HL-60/S4 (cell line): ENCODE data around the gene ESPN.

ENCODE experiments used
- in situ Hi-C: fragments of 300-500 bp; cut with MboI; formaldehyde crosslinking; loops from 2 replicates; pipeline ENCODE4 v1.14.3; 2022; ENCODE audit warnings: low sequenced_read_pairs

Gene ESPN

GRCh38 chr1:6463120-6463412 lies 38.5 kb downstream of the ESPN start:
- in situ Hi-C loops = no loop called here

- in situ Hi-C loops = no loop called here
Observed at GRCh38 chr1:6464514-6464836, 39.9 kb downstream of the ESPN start.

GRCh38 chr1:6464915-6465314 lies 40.3 kb downstream of the ESPN start:
- in situ Hi-C loops = no loop called here

DNA sequence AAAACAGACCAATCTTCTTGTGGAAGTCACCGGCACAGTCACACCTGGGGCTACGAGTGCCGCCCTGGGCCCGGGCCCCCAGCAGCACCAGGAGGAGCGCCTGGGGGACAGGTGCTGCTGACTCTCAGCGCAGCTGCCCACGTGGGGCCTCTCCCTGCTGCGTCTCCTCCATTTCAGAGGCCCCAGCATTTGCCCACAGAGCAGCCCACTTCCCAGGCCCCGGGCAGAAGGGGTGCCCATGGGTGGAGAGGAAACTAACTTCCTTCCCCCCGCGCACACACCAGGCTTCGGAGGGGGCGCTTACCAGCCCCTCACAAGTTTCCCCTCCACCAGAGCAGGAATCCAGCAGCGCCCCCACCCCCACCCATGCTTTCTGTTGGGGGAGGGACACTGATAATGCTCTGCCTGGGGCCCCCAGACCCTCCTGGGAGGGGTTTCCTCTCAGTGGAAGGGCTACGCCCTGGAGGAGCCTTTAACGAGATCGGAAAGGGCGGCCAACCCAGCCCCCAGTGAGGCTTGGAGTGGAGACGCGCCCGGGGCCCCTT lies 41.0 kb downstream of the ESPN start:
- in situ Hi-C loops = no loop called here

- in situ Hi-C loops = no loop called here
Observed at GRCh38 chr1:6466023-6466422, 41.4 kb downstream of the ESPN start, which contains the start of gene TNFRSF25. Gene TNFRSF25, minus strand, starts transcription at chr1:6466173. Its CDS starts 66 bp downstream, at chr1:6466107.

DNA sequence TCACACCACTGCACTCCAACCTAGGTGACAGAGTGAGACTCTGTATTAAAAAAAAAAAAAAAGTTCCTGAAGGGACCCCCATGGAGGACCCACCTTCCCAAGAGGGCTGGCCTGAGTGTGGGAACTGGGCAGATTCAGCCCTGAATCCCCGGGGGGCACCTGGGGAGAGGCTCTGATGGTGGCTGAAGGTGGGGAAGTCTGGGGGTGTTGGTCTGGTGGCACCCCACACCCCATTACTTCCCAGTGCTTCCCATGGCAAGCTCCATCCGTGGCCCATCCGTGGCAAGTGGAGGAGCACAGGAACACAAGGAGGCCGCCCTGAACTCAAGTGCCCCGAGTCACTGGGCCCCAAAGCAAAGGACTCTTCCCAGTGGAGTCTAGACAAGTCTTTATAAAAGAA lies 42.2 kb downstream of the ESPN start:
- in situ Hi-C loops = no loop called here

- in situ Hi-C loops = no loop called here
Observed at GRCh38 chr1:6467224-6467623, 42.6 kb downstream of the ESPN start.

GRCh38 chr1:6467744-6468688 lies 43.4 kb downstream of the ESPN start:
- in situ Hi-C loops = no loop called here

GRCh38 chr1:6468729-6469461 lies 44.3 kb downstream of the ESPN start:
- in situ Hi-C loops = no loop called here

DNA sequence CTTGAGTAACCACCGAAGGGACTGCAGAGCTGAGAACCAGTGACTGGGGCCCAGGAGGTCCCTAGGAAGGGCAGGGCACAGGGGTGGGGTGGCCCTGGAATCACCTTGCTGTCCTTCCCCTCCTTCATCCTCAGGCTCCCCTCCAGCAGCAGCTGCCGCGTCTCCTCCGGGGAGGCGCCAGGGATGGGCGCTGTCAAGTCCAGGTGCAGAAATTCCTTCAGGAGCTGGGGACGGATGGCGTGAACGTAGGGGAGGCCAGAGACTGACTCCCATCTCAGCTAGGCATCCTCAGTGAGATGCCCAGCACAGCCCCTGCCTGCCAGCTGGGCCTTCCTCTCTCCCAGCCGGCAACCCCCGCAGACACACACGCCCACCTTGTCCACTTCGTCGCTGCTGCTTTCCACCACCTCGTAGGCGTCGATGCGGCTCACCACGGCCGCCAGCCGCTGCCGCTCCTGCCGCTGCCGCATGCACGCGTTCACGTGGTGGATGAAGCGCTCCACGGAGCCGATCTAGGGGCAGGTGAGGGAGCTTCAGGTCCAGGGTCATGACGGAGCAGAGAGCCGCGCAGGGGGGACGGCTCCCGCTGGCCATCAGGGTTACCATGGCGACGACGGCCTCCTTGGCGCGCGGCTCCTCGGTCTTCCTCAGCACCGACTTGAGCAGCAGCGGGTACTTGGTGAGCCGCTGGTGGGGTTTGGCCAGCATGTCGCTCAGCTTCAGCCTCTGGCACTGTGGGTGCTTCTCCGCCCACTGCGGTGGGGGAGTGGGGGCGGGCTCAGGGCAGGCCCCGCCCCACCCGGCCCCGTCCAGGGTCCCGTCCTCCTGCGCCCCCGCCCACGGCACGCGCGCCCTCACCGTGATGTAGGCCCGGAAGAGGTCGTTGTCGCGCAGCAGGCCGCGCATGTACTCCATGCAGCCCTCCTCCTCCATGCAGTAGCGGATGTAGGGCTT lies 45.8 kb downstream of the ESPN start:
- in situ Hi-C loops = no loop called here

GRCh38 chr1:6471086-6471969 lies 46.8 kb downstream of the ESPN start:
- in situ Hi-C loops = no loop called here

GRCh38 chr1:6471970-6472368 lies 47.4 kb downstream of the ESPN start:
- in situ Hi-C loops = no loop called here

- in situ Hi-C loops = no loop called here
Observed at GRCh38 chr1:6472391-6472790, 47.8 kb downstream of the ESPN start.

DNA sequence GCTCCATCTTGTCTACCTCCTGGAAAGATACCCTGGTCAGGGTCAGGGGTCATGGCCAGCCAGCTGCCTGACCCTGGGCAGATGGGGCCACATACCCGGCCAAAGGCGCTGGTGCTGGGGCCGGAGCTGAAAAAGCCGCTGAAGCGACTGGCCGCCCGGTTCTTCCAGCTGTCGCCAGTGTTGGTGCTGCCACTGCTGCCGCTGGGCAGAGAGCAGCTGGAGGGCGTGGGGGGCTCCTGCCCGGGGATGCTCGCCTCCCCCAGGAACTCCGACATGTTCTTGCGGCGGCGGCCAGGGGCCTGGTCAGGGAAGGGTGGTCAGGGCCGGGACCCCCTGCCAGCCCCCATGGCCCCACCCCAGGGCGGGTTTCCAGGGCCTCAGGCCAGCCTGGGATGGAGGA lies 48.6 kb downstream of the ESPN start:
- in situ Hi-C loops = no loop called here

DNA sequence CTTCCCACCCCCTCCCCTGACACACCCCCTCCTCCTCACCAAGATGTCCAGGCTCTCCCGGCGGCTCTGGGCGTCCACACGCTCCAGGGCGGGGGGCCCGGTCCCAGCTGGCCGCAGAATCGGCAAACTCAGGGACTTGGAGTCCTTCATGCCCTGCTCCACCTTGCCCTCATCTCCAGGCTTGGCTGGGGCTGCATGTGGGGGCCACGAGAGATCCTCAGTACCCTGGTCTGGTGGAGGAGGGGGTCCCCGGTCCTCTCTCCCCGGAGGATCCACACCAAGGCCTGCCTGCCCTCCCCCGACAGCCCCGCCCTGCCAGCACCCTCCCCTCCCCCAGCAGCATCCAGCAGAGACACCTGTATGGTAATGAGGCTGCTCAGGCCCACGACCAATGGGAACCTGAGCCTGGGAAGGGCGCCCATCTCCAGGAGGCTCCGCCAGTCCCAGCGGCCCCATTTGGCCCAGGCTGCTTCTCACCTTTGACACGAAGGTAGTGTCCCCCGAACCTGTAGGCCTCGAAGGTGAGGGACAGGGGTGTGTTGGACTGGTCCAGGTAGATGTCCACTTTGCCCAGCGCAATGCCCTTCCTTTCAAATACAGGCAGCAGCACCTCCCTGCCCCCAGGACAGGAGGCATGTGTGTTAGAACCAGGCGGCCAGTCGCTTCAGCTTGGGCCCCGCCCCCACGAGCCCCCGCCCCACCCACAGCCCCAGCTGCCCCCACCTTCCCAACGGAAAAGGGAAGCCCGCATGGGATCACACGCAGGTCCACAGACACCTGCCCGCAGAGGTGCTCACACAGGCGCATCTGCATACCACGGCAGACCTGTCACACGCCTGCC lies 49.6 kb downstream of the ESPN start:
- in situ Hi-C loops = no loop called here

DNA sequence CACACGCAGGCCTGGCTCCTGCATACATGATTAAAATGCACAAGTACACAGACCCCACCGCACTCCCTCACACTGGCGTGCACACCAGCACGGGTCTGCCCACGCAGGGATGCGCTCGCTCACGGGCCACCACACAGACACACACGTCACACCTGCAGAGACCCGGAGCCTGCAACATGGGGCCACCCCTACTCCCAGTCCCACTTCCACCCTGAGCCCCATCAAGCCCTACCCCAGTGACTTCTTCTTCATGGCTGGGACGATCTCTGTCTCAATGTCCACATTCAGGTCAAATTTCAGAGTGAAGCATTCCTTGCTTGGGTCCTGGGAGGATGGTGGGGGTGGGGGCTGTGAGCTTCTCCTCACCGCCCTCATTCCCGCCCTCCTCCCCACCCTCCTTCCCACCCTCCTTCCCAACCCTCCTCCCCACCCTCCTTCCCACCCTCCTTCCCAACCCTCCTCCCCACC lies 50.3 kb downstream of the ESPN start:
- in situ Hi-C loops = loop anchor here (25.0 kb wide), 1 partner anchor 737 kb away; no protein-coding TSS in a partner anchor

DNA sequence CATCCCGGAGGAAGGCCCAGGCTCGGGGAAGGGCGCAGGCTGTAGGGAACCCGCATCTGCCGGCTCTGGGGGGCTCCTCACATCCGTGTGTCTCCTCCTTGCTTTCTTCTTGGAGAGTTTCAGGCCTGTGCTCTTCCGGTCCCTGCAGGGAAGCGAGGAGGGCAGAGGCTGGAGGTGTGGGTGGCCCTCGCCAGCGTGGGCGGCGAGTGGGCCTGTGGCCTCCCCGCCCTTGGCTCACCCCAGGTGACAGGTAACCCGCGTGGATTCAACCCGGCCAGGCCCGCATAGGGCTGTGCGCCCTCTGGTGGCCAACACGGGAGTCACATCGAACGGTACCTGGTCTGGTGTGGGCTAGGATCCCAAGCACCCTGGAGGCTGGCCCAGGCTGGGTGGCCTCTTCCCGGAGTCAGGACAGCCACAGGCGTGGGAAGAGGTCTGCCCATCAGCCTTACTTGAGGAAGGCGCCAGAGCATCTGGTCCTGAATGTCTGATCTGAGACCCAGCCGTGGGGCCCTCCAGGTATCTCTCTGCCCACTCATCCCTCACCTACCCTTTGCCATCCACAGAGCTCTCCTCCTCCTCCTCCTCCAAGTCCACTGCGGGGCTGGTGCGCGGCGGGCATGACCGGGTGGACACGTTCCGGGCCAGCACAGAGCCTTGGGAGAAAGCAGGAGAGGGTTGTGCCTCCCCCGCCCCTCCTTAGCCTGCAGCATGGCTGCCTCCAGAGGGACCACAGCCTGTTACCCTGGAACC lies 51.0 kb downstream of the ESPN start:
- in situ Hi-C loops = loop anchor here (25.0 kb wide), 1 partner anchor 737 kb away; no protein-coding TSS in a partner anchor

- in situ Hi-C loops = loop anchor here (25.0 kb wide), 1 partner anchor 736 kb away; no protein-coding TSS in a partner anchor
Observed at GRCh38 chr1:6476483-6476882, 51.9 kb downstream of the ESPN start.
